Germinal center (tissue), 1 donor: Measurements from ENCODE around the gene CGGBP1.

Source experiments
- DNase-seq: peaks from one replicate; pipeline ENCODE4 v3.0.0; 2012; ENCODE audit warnings: mixed read lengths, low spot score

Gene CGGBP1

DNA sequence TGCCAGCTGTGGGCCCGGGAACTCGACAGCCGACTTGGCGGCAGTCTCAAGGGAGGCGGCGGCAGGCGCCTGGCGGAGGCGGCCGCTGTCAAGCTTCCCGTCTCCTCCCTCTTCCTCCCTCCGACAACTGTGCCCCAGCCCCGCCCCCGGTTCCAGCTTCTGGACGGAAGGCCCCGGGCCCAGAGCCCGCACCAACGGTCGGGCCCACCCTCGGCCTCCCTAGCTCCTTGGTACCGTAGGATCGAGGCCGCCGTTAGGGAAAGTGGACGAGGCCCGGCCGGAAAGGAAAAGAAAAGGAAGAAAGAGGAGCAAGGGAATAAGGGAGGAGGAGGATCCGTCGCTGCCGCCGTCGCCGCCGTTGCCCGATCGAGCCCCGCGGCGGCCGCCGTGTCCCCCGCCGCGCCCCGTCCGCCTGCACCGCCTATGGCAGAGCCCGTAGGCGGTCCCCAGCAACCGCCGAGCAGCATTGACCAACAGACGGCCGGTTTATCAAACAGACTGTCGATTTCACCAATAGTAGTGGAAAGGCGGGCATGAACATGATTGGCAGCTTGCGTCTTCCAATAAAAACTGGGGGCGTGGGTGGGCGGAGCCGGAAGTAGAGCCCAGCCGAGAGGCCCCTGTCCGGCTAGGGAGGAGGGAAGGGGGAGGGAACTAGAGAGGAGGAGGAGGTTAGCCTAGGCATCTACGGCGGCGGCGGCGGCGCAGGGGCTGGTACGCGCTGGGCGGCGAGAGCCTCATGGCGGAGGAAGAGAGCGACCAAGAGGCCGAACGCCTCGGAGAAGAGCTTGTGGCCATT, at the start of gene CGGBP1, which contains the start of gene ZNF654:
TSS of gene CGGBP1 (minus strand) at position 425 of the 799 bp plus-strand sequence. CDS start 3,029 bp downstream, outside the sequence.
TSS of gene ZNF654 (plus strand) at position 675 of the 799 bp plus-strand sequence. CDS start at position 740, 65 bp downstream.
- DNase-seq = peak; percentile 95

DNA sequence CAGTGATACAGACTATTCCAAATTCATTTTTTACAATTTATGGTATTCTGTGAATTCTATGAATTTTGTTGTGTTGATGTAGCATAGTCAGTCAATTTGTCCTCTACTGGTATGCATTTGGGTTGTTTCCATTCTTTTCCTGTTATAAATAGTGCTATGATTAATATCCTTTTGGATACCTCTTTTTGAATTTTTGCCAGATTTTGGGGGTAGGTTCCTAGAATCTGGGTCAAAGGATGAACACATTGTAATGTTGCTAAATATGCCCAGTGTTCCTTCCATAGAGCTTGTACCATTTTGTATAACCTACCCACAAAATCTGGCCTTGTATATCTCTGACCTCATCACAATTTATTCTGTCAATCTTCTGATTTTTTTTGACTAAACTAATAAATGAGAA, 46.5 kb upstream of the CGGBP1 start:
- DNase-seq = no peak

GRCh38 chr3:88101142-88101541, 42.3 kb upstream of the CGGBP1 start:
- no peak for DNase-seq

DNA sequence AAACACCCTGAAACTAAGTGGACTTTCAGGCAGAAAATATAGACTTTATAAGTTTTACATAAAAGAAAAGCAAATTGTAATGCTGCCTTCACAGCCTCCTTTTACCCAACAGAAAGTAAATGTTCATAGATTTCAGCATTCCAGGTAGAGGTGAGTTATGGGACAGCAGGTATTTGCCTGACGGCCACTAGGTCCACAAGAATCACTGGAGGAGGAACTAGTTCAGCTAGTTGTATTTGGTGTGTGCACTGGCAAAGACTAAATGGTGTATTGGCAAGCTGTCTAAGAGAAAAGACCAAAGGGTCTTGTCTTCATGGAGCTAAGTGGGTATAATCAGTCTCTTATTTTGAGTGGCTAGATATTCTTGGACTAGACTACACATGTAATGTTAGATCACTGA, 34.5 kb upstream of the CGGBP1 start:
- no peak for DNase-seq

GRCh38 chr3:88092270-88092669, 33.5 kb upstream of the CGGBP1 start:
- no peak for DNase-seq

DNA sequence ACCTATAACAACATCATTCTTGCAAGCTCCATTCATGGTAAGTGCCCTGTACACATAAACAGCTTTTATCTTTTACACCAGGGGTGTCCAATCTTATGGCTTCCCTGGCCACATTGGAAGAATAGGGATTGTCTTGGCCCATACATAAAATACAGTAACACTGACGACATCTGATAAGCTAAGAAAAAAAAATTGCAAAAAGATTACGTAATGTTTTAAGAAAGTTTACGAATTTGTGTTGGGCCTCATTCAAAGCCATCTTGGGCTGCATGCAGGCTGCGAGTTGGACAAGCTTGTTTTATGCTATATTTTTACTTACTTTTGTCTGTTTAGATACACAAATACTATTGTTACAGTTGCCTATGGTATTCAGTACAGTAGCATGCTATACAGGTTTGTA, 31.9 kb upstream of the CGGBP1 start:
- DNase-seq = no peak

GRCh38 chr3:88084097-88084501, 25.3 kb upstream of the CGGBP1 start:
- no peak for DNase-seq

- DNase-seq = no peak
Observed at GRCh38 chr3:88082854-88083253, 24.0 kb upstream of the CGGBP1 start.

DNA sequence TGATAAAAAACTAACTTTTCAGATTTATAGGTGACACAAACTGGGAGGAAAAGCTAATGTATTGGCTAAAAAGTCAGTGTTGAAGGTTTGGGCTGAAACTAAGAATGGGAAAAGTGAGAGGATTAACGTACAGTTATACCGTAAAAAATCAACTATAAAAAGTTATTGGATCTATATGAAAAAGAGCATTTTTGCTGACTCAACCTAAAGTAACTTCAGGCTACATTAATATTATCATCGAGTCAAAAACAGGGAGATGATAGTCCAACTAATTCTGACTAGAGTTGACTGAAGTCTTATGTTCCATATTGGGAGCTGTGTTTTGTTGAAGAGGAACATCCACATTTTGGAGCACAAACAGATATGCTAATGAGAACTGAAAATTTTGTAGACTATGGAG, 20.1 kb upstream of the CGGBP1 start:
- no peak for DNase-seq

- no peak for DNase-seq
Observed at GRCh38 chr3:88076712-88077111, 17.9 kb upstream of the CGGBP1 start.

DNA sequence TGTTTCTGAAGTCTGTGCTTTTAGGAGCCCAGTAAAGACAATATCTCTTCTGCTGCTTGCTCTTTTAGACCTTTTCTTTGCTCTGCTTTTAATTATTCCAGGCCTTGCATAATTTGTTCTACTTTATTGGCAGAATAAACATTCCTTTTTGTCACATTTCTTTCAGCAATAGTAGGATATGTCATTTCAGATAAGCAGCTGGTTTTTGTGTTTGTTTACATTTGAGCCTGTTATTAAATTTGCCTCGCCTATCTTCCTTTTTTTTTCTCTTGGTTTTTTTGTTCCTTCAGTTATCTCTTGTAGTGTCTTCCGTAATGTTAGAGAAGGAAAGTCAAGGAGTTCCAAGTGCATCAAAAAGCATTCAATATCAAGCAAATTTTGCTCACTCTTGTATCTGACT, 16.7 kb upstream of the CGGBP1 start:
- DNase-seq = no peak

DNA sequence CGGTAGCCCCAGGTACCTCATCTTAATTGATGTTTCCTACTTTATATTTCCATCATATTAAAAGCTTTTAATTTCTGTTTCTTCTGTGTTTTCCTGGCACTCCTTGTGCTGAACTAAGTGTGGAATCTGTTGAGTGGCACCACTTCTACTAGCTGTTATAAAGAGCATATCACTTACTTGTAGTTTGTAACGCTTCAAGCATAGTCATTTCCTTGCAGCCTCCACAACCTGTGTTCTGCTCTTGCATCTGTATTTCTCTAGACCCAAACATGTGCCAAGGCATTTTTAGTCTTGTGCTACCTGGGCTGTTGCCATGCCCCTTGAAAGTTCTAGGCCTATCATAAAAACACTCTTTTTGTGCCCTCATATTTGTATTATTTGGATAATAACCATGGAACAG, 16.3 kb upstream of the CGGBP1 start:
- no peak for DNase-seq

GRCh38 chr3:88061746-88062145, 2.9 kb upstream of the CGGBP1 start:
- DNase-seq = no peak

DNA sequence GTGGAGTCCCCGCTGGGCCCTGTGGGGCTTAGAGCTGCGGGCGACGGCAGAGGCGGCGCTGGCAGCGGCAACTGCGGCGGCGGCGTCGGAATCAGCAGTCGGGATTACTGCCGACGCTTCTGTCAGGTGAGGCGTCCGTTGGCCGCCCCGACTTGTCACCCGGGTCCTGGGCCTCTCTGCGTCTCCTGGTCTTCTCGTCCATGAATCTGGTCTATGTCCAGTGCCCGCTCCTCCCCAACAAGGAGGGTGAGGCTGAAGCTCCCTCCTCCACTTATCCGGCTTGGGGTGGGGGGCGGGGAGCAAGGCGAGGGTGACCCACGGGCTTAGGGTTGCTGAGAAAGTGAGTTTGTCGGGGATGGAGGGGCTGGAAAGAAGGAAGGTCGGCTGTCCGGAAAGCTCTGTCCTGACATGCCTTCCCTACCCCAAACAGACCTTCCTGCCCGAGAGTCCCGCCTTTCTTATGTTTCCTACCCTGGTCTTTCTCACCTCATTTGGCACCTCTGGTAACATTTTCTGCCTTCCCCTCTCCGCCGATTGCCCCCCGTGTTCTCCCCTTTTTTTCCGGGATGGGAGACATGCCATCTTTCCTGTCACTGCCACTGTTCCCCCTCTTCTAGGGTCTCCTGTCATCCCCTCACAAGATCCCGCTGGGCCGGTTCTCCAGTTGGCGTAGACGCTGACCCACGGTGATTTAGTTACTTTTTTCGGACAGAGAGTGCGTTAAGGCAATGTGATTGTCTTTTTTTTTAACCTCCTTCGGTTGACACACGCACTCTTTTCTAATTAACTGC, 770 bp upstream of the CGGBP1 start:
- DNase-seq = peak; percentile 6

- DNase-seq = no peak
Observed at GRCh38 chr3:88058306-88058580, 562 bp downstream of the CGGBP1 start.

GRCh38 chr3:88057630-88058305, 1.0 kb downstream of the CGGBP1 start:
- DNase-seq = no peak

- no peak for DNase-seq
Observed at GRCh38 chr3:88046766-88047165, 12.0 kb downstream of the CGGBP1 start.

DNA sequence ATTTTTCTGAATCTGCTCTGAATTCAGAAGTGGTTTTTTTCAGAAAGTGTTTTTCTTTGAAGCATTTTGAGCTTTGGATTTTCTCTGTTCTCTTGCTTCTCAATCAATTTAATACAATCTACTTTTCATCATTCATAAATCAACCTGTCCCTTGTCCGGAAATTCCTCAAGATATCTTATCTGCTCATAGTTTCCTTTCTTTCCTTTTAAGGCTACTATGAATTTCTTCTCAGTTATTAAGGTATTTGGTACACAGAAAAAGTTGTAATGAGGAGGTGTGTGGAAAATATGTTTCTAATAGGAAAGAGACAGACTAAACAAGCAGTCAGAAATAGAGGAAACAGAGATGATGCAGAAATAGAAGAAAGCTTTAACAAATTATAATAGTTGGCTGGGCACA, 14.4 kb downstream of the CGGBP1 start:
- no peak for DNase-seq

GRCh38 chr3:88041005-88041404, 17.8 kb downstream of the CGGBP1 start:
- no peak for DNase-seq

- DNase-seq = no peak
Observed at GRCh38 chr3:88040529-88040928, 18.3 kb downstream of the CGGBP1 start.

- DNase-seq = no peak
Observed at GRCh38 chr3:88038566-88038965, 20.2 kb downstream of the CGGBP1 start.

DNA sequence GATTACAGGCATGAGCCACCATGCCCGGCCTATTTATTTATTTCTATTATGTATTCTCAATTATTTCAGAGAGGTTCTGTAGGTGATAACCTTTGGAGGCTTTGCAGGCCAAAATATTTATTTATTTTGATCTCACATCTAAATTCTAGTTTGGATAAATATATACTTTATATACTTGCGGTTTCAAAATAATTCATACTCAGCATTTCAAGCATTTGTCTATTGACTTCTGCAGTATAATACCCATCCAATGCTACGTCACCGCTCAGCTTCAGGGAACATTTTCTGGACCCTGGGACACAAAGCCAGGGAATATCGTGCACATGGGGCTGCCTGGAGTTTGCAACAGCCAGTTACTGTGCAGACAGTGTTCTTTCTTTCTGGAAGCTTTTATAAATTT, 22.6 kb downstream of the CGGBP1 start:
- DNase-seq = no peak
